Smooth muscle cell of the pulmonary artery (primary cell): Measurements from ENCODE around the gene TMEM8B. TPM values are rescaled to one million over a fixed set of nuclear protein-coding genes. Genes with fewer than 3 reads are reported as not detected.

ENCODE experiments used
- total RNA-seq: library from RNA; depleted of rRNA; stranded (reverse); fragments of >200 nt; gene quantifications from 2 replicates; pipeline ENCODE4 v1.2.3, GENCODE V29; 2014

TMEM8B gene, protein sequence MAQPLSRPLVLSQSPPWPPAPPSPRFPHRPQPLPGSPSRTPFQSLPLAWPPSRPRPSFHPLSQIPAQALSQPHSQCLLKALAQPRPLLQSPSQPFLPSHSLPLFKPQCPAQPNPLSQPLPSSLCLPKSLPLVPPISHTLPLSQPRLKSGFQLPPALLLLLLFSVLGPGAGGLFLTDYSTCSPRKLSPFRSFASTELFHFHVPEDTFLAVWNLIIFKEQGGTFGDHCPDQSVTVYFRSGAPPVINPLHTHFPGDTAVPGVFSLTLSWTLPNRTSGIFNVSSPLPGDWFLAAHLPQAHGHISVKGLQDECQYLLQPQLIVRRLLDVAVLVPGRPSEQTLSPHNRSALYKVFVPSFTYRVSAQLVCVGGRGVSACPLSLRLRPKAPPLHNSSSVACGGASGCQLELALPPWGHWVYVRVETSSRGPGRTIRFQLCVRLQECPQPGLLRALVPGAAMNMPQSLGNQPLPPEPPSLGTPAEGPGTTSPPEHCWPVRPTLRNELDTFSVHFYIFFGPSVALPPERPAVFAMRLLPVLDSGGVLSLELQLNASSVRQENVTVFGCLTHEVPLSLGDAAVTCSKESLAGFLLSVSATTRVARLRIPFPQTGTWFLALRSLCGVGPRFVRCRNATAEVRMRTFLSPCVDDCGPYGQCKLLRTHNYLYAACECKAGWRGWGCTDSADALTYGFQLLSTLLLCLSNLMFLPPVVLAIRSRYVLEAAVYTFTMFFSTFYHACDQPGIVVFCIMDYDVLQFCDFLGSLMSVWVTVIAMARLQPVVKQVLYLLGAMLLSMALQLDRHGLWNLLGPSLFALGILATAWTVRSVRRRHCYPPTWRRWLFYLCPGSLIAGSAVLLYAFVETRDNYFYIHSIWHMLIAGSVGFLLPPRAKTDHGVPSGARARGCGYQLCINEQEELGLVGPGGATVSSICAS
- total RNA-seq, result 7.0 and 8.5 TPM in 2 replicates

DNA sequence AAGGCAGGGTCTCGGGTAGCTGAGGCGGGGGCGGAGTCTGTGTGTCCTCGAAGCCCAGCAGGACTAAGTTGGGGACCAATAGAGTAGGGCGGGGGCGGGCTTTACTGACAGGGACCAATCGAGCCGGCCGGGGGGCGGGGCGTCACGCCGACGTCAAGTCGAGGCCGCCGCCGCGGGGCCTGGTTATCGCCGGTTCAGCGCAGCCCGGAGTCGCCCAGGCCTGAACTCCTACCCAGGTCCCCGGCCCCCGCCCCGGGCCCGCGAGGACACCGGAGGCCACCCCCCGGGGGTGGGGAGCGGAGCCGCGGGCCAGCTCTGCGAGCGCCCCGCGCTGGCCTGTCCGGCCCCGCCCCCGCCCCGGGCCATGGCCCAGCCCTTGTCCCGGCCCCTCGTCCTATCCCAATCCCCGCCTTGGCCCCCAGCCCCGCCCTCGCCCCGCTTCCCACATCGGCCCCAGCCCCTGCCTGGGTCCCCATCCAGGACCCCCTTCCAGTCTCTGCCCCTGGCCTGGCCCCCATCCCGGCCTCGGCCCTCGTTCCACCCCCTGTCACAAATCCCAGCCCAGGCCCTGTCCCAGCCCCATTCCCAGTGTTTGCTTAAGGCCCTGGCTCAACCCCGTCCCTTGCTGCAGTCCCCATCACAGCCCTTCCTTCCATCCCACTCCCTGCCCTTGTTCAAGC is at the start of gene TMEM8B:
TMEM8B (plus strand) TSS at position 145 of the 680 bp plus-strand sequence; CDS start at position 365, 220 bp downstream.

DNA sequence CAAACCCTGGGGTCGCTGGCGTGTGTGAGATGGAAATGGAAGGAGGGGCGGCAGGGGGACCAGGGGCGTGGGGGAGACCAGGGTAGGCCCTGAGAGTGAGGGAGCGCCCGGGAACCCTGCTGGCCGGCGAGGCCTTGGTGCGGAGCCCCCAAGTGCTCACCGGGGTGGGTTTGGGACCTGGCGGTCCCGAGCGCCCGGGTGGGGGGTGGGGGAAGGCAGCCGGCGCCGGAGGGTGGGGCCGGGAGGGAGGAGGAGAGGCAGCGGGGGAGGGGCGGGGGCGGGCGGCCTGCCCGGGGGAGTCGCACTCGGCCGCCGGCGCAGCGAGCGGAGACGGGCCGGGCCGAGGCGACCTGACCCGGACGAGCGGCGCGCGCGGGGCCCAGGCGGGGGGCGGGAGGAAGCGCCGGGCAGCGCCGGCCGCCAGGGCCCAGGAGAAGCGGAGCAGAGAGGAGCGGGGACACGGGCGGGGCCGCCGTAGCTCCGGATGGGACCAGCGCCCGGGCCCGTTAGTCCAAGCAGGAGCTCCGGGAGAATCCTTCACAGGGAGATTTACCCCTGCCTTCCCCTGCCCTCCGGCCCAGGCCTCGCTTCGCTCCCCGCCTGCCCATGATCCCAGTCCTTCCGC is 37.6 kb upstream of the TMEM8B start, which contains the start of gene NPR2:
NPR2 (plus strand) TSS at position 295 of the 625 bp plus-strand sequence. CDS start 818 bp downstream, outside the sequence.

DNA sequence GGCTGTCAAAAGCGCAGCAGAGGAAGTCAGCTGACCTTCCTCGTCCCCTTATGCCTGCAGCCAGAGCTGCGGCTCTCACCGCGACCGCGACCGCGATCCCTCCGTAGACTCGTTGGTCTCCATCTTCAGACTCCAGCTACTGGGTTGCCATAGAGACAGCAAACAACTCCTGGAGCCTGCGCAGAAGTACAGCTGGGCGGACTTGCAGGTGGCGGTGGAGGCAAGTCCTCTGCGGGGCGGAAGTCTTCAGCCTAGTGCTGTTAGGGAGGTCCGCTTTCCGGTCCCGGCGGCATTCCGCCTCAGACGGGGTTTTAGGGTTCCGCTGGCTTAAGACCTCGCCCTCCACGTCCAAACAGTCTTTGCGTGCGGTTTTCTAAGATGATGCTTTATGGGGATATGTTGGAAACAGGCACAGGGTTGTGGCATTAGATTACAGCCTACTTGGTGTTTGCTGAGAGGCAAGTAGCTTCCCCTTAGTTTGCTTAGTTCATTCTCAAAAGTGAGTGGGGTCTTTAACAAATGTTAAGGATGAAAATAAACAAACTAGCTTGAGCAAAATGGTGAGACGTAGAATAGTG is 16.9 kb upstream of the TMEM8B start, which contains the start of gene SPAG8:
SPAG8 (minus strand) TSS at position 238 of the 578 bp plus-strand sequence; CDS start at position 123, 115 bp downstream.

DNA sequence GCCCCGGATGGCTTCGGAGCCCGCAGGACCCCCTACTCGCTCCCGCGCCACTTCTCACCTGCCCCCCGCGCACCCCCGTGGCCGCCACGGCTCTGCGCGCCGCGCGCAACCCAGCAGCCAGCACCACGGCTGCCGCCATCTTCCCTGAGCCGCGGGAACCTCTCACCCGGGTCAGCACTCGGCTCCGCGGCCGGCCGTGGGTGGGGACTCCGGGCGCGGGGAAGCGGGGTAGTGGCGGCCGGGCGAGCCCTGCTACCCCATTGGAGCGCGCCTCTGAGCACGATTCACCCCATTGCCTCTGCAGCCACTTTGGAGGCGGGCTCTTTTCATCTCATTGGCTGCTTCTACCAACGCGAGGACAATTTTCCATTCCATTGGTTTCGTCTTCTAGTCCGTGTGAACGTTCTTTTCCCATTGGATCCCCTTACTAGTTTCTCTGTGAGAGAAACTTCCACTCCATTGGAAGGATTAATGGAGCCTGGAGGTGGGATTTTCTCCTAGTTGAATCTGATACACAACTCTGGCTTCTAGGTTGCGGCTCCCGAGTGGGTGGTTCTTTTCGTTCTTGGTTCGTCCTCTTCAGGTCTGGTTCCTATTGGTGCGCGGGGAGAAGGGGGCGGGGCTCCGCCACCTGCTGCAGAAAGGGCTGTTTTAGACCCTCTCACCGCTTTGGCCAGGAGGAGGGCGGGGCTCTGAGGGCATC is 14.0 kb upstream of the TMEM8B start, which contains the start of gene HINT2:
HINT2 (minus strand) TSS at position 202 of the 703 bp plus-strand sequence; CDS start at position 139, 63 bp downstream.

DNA sequence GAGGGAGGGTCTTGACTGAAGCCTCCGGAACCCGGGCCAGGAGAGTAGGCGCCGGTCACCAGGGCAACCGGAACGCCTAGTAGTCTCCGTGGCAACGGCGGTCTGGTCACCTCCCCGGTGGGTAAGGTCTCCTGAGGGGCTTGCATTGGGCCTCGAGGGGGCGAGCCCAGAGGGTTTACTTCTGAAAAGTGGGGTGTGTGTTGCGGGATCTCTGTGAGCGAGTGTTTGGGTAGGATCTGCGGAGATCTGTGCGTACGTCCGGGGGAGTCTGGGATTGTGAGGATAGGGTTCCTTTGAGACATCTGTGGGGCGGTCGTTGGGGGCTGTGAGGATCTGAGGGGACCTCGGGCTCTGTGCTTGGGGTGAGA is 328 bp upstream of the TMEM8B start, which contains the start of gene FAM221B:
FAM221B (minus strand) TSS at position 17 of the 368 bp plus-strand sequence. CDS start 2,571 bp downstream, outside the sequence.

DNA sequence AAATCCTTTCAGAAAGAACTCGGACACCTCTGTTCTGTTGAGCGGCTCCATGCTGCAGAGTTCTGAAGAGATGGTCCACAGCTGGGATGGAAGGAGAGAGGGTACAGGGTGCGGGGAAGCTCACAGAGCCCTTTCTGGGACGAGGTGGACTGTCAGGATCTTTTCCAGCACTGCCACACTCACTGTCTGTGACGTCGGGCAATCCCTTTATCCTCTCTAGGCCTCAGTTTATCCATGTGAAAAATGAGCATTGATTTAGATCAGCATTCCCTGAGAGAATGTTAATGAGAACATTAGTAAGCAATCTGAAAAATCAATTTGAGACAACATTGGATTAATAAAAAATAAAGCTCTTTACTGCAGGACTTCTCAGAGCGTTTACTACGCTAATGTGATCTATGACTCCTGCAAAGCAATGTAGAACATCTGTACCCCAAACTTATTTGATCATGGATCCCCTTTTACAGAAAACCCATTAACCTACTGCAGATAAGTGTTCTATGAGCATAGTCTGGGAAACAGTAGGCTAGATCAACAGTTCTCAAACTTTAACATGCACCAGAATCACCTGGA is 41.4 kb downstream of the TMEM8B start, which contains the start of gene OR13J1:
OR13J1 (minus strand) TSS at position 51 of the 573 bp plus-strand sequence; CDS start at position 51, 0 bp downstream.

DNA sequence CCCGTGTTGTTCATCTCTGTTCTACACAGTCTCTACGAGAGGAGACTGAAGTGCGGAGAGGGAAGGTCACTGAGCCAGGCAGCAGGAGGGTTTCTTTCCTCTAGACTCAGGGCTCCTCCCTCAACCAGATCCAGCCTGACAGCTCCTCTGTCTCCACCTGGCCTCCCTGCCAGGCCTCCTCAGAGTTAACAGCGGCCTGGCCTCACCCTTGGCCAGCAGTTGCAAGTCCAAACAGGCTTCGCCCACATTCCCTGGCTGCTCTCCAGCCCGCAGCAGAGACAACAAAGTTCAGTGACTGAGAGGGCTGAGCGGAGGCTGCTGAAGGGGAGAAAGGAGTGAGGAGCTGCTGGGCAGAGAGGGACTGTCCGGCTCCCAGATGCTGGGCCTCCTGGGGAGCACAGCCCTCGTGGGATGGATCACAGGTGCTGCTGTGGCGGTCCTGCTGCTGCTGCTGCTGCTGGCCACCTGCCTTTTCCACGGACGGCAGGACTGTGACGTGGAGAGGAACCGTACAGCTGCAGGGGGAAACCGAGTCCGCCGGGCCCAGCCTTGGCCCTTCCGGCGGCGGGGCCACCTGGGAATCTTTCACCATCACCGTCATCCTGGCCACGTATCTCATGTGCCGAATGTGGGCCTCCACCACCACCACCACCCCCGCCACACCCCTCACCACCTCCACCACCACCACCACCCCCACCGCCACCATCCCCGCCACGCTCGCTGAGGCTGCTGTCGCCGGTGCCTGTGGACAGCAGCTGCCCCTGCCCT is 77.1 kb downstream of the TMEM8B start, which contains the start of gene HRCT1:
HRCT1 (plus strand) TSS at position 291 of the 768 bp plus-strand sequence; CDS start at position 377, 86 bp downstream.

DNA sequence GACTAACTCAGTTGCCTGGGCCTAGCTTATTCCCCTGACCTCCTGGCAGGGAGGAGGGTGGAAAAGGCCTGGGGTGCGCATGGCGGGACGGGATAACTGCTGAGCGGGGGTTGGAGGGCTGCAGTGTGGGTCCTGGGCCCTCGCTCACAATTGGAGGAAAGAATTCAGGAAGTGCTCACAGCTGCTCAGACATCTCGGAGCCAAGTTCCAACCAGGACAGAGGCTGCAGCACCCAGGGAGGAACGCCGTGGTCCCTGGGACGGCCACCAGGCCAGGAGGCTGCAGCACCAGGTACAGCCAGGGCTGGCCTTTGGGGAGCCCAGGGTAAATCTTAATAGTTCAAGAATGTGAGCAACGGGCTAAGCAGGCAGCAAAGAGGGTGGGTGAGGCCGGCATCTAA is 80.2 kb downstream of the TMEM8B start, which contains the start of gene SPAAR:
SPAAR (plus strand) TSS at position 217 of the 400 bp plus-strand sequence. CDS start 974 bp downstream, outside the sequence.

Other genes with a start within 250 kb of the TMEM8B start
- gene TESK1, start 224.0 kb upstream of the TMEM8B start, total RNA-seq, result 11.5 and 16.1 TPM in 2 replicates
- gene CD72, start 210.8 kb upstream of the TMEM8B start, total RNA-seq, result 0.46 and 0.78 TPM in 2 replicates
- gene SIT1, start 178.3 kb upstream of the TMEM8B start, total RNA-seq, result 0.07 TPM in 1 of 2 replicates, not detected in the other
- 20,891 and 22,749 TPM in 2 replicates for gene RMRP, start 171.2 kb upstream of the TMEM8B start, total RNA-seq
- gene CCDC107, start 170.9 kb upstream of the TMEM8B start, total RNA-seq, result 15.1 and 17.9 TPM in 2 replicates
- gene ARHGEF39, start 164.0 kb upstream of the TMEM8B start, total RNA-seq, result 0.26 and 0.83 TPM in 2 replicates
- 10.0 and 181 TPM in 2 replicates for gene CA9, start 155.3 kb upstream of the TMEM8B start, total RNA-seq
- gene TPM2, start 139.3 kb upstream of the TMEM8B start, total RNA-seq, result 511 and 885 TPM in 2 replicates
- 616 and 792 TPM in 2 replicates for gene TLN1, start 97.0 kb upstream of the TMEM8B start, total RNA-seq
- gene CREB3, start 96.6 kb upstream of the TMEM8B start, total RNA-seq, result 62.6 and 72.7 TPM in 2 replicates
- 24.0 and 30.9 TPM in 2 replicates for gene GBA2, start 80.0 kb upstream of the TMEM8B start, total RNA-seq
- 23.0 and 25.0 TPM in 2 replicates for gene RGP1, start 79.9 kb upstream of the TMEM8B start, total RNA-seq
- gene MSMP, start 75.0 kb upstream of the TMEM8B start, total RNA-seq, result 0.43 TPM in 1 of 2 replicates, not detected in the other
- gene NPR2, start 37.6 kb upstream of the TMEM8B start, total RNA-seq, result 43.6 and 53.1 TPM in 2 replicates
- 0.91 and 1.3 TPM in 2 replicates for gene SPAG8, start 17.0 kb upstream of the TMEM8B start, total RNA-seq
- gene HINT2, start 14.2 kb upstream of the TMEM8B start, total RNA-seq, result 11.4 and 11.8 TPM in 2 replicates
- not detected in 2 replicates for gene FAM221B, start 496 bp upstream of the TMEM8B start, total RNA-seq
- gene OR13J1, start 41.2 kb downstream of the TMEM8B start, total RNA-seq, result not detected in 2 replicates
- gene HRCT1, start 77.0 kb downstream of the TMEM8B start, total RNA-seq, result 0.39 and 0.59 TPM in 2 replicates
- gene SPAAR, start 80.3 kb downstream of the TMEM8B start, total RNA-seq, result 0.13 and 0.26 TPM in 2 replicates
- gene OR2S2, start 128.9 kb downstream of the TMEM8B start, total RNA-seq, result not detected in 2 replicates
- gene RECK, start 207.7 kb downstream of the TMEM8B start, total RNA-seq, result 39.0 and 75.2 TPM in 2 replicates